Liver (tissue), 3 donors: Measurements from ENCODE around the gene TRIM58.

ENCODE experiments used
- CTCF ChIP-seq: fragments of 150-350 bp; IDR thresholded peaks from 2 replicates; pipeline ENCODE4 v1.5.1; 2017; ENCODE audit warnings: improper control_type of control experiment, low read depth, low read length; ENCODE audit not compliant: missing input control
- JUND ChIP-seq, 2 donors: IDR thresholded peaks; 2 replicates each; pipeline ENCODE4 v1.6.1; 2016; ENCODE audit warnings: antibody characterized with exemption in 2 of 2
- MAX ChIP-seq: IDR thresholded peaks from 2 replicates; pipeline ENCODE4 v1.6.1; 2016; ENCODE audit warnings: antibody characterized with exemption
- NR2F2 ChIP-seq: IDR thresholded peaks from 2 replicates; pipeline ENCODE4 v1.6.1; 2016; ENCODE audit warnings: antibody characterized with exemption
- RAD21 ChIP-seq, 2 donors: IDR thresholded peaks; 2 replicates each; pipeline ENCODE4 v1.6.1; 2016; ENCODE audit warnings: antibody characterized with exemption in 2 of 2, mild to moderate bottlenecking in 2 of 2
- donor health status: healthy.
- donor health status: healthy.

DNA sequence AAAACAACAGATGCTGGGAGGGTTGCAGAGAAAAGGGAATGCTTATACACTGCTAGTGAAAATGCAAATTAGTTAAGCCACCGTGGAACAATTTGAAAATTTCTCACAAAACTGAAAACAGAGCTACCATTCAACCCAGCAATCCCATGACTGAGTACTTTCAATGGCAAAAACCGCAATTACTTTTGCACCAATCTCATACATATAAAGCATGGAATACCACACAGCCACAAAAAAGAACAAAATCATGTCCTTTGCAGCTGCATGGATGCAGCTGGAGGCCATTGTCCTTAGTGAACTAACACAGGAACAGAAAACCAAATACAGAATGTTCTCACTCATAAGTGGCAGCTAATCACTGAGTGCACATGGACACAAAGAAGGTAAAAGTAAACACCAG lies 56.8 kb downstream of the TRIM58 start:
- TF ChIP-seq RAD21 (IDR thresholded peaks at IDR 0.05) (no peak), JUND (IDR thresholded peaks at IDR 0.05) (no peak), NR2F2 (no peak), CTCF (no peak), MAX (no peak)
